ENCODE data around the gene TOMM70. TPM values are rescaled to one million over a fixed set of nuclear protein-coding genes. Genes with fewer than 3 reads are reported as not detected.

TOMM70 gene
- polyA plus RNA-seq, 4 donors: 16.2 to 72.0 (median 26.0) TPM

GRCh38 chr3:100437721-100438622 lies 37.1 kb upstream of the TOMM70 start:
- H3K4me3 ChIP-seq (ENCODE audit: low read depth in 1 of 3, low read length in 3 of 3): no peak overlapping the region
- FAIRE-seq: no peak
- DNase-seq: peak in 1 of 2 donors; percentile 49
- H3K36me3 ChIP-seq (ENCODE audit: control insufficient read depth in 3 of 3, insufficient read depth in 2 of 3, low read depth in 1 of 3, low read length in 3 of 3): no peaks in the 10 kb centered on the region
- H3K27ac ChIP-seq (ENCODE audit: low read depth in 1 of 3, low read length in 2 of 3): peak overlapping the region in 1 of 3 donors; percentile 33
- peaks cover 0 to 8% (median 0%) of the 10 kb centered on the region in 3 donors for H3K4me1 ChIP-seq (ENCODE audit: control insufficient read depth in 3 of 3, insufficient read depth in 2 of 3, low read depth in 1 of 3, low read length in 2 of 3)
- WGBS, 3 donors: 75 to 91% (median 85%) methylated on average over 3 of the region's 3 CpGs
- no peaks in the 10 kb centered on the region for H3K27me3 ChIP-seq (ENCODE audit: control insufficient read depth in 3 of 3, insufficient read depth in 3 of 3, low read length in 3 of 3)
- H3K9me3 ChIP-seq (ENCODE audit: control insufficient read depth in 2 of 2, insufficient read depth in 1 of 2, low read depth in 1 of 2, low read length in 1 of 2): no peaks in the 10 kb centered on the region

- Histone ChIP-seq H3K27ac (ENCODE audit: low read depth in 1 of 3, low read length in 2 of 3) (no peak overlapping the region), H3K36me3 (ENCODE audit: control insufficient read depth in 3 of 3, insufficient read depth in 2 of 3, low read depth in 1 of 3, low read length in 3 of 3) (no peaks in the 10 kb centered on the region), H3K27me3 (ENCODE audit: control insufficient read depth in 3 of 3, insufficient read depth in 3 of 3, low read length in 3 of 3) (no peaks in the 10 kb centered on the region), H3K4me3 (ENCODE audit: low read depth in 1 of 3, low read length in 3 of 3) (no peak overlapping the region), H3K9me3 (ENCODE audit: control insufficient read depth in 2 of 2, insufficient read depth in 1 of 2, low read depth in 1 of 2, low read length in 1 of 2) (no peaks in the 10 kb centered on the region), H3K4me1 (ENCODE audit: control insufficient read depth in 3 of 3, insufficient read depth in 2 of 3, low read depth in 1 of 3, low read length in 2 of 3) (peaks cover 0 to 8% (median 0%) of the 10 kb centered on the region in 3 donors)
- 94 to 99% (median 96%) methylated on average over 2 of the region's 2 CpGs for WGBS, 3 donors
- FAIRE-seq (no peak), DNase-seq (no peak)
These were observed 36.1 kb upstream of the TOMM70 start for GRCh38 chr3:100436951-100437350.

DNA sequence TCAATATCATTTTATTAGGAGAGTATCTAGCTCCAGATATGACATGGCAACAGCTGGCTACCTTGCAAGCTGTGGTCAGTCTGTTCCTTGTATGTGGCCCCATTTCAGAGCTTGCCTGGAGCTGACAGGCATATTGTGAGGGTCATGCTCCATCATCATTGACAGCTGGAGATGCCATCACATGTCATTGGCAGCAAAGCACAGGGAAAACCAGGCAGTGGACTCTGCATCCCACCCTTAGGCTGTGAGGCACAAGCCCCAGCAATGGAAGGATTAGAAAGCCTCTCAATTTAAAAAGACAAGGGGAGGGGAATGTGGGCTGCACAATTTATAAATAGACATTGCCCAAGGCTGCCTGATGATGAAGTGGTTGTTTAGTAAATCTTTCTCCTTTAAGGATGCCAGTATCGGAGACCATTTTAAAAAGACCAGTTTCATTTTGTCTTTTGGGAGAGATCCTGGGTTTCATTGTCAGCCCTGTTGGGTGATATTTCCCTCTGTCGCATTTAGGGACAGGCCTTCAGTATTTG lies 28.4 kb upstream of the TOMM70 start:
- Histone ChIP-seq H3K4me1 (ENCODE audit: control insufficient read depth in 3 of 3, insufficient read depth in 2 of 3, low read depth in 1 of 3, low read length in 2 of 3) (peaks cover 0 to 17% (median 0%) of the 10 kb centered on the region in 3 donors), H3K9me3 (ENCODE audit: control insufficient read depth in 2 of 2, insufficient read depth in 1 of 2, low read depth in 1 of 2, low read length in 1 of 2) (no peaks in the 10 kb centered on the region), H3K27me3 (ENCODE audit: control insufficient read depth in 3 of 3, insufficient read depth in 3 of 3, low read length in 3 of 3) (no peaks in the 10 kb centered on the region), H3K36me3 (ENCODE audit: control insufficient read depth in 3 of 3, insufficient read depth in 2 of 3, low read depth in 1 of 3, low read length in 3 of 3) (no peaks in the 10 kb centered on the region), H3K4me3 (ENCODE audit: low read depth in 1 of 3, low read length in 3 of 3) (no peak overlapping the region), H3K27ac (ENCODE audit: low read depth in 1 of 3, low read length in 2 of 3) (no peak overlapping the region)
- FAIRE-seq (no peak), DNase-seq (no peak)
- WGBS, 3 donors: 84 to 98% (median 90%) methylated on average over 2 of the region's 2 CpGs

GRCh38 chr3:100427699-100428098 lies 26.8 kb upstream of the TOMM70 start:
- no peaks in the 10 kb centered on the region for H3K9me3 ChIP-seq (ENCODE audit: control insufficient read depth in 2 of 2, insufficient read depth in 1 of 2, low read depth in 1 of 2, low read length in 1 of 2)
- H3K27ac ChIP-seq (ENCODE audit: low read depth in 1 of 3, low read length in 2 of 3): no peak overlapping the region
- H3K36me3 ChIP-seq (ENCODE audit: control insufficient read depth in 3 of 3, insufficient read depth in 2 of 3, low read depth in 1 of 3, low read length in 3 of 3): no peaks in the 10 kb centered on the region
- no peak for FAIRE-seq
- 15 to 37% (median 35%) methylated on average over 2 of the region's 2 CpGs for WGBS, 3 donors
- H3K4me1 ChIP-seq (ENCODE audit: control insufficient read depth in 3 of 3, insufficient read depth in 2 of 3, low read depth in 1 of 3, low read length in 2 of 3): peaks cover 0 to 21% (median 0%) of the 10 kb centered on the region in 3 donors
- H3K27me3 ChIP-seq (ENCODE audit: control insufficient read depth in 3 of 3, insufficient read depth in 3 of 3, low read length in 3 of 3): no peaks in the 10 kb centered on the region
- peak in 1 of 2 donors; percentile 25 for DNase-seq
- no peak overlapping the region for H3K4me3 ChIP-seq (ENCODE audit: low read depth in 1 of 3, low read length in 3 of 3)

- H3K27ac ChIP-seq (ENCODE audit: low read depth in 1 of 3, low read length in 2 of 3): no peak overlapping the region
- H3K36me3 ChIP-seq (ENCODE audit: control insufficient read depth in 3 of 3, insufficient read depth in 2 of 3, low read depth in 1 of 3, low read length in 3 of 3): no peaks in the 10 kb centered on the region
- peaks cover 0 to 21% (median 0%) of the 10 kb centered on the region in 3 donors for H3K4me1 ChIP-seq (ENCODE audit: control insufficient read depth in 3 of 3, insufficient read depth in 2 of 3, low read depth in 1 of 3, low read length in 2 of 3)
- FAIRE-seq: no peak
- peak; percentile 44 to 64 for DNase-seq
- WGBS, 3 donors: 12 to 48% (median 28%) methylated on average over 8 of the region's 8 CpGs
- no peaks in the 10 kb centered on the region for H3K9me3 ChIP-seq (ENCODE audit: control insufficient read depth in 2 of 2, insufficient read depth in 1 of 2, low read depth in 1 of 2, low read length in 1 of 2)
- H3K4me3 ChIP-seq (ENCODE audit: low read depth in 1 of 3, low read length in 3 of 3): no peak overlapping the region
- no peaks in the 10 kb centered on the region for H3K27me3 ChIP-seq (ENCODE audit: control insufficient read depth in 3 of 3, insufficient read depth in 3 of 3, low read length in 3 of 3)
These were observed 25.3 kb upstream of the TOMM70 start for GRCh38 chr3:100426067-100426682.

DNA sequence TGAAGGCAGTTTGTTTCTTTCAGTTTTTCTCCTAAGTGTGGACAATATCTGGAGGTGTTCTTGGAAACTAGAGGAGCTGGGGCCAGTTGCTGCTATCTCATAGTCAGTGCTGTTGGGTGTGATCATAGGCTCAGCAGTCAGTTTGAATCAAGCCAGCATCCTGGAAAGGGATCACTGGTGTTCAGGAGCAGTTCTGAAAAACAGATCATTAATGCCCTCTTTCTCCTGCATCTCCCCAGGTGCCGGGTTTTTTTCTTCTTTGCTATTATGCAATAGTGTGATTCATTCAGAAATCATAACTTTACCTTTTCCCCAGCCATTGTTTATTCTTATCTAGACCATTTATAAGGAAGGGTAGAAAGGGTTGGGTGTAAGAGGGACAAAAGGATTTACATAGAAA lies 24.4 kb upstream of the TOMM70 start:
- FAIRE-seq (no peak), DNase-seq (peak in 1 of 2 donors; percentile 25)
- no peaks in the 10 kb centered on the region for H3K9me3 ChIP-seq (ENCODE audit: control insufficient read depth in 2 of 2, insufficient read depth in 1 of 2, low read depth in 1 of 2, low read length in 1 of 2)
- WGBS, 3 donors: 0 to 50% (median 14%) methylated on average over 1 of the region's 1 CpG
- H3K27me3 ChIP-seq (ENCODE audit: control insufficient read depth in 3 of 3, insufficient read depth in 3 of 3, low read length in 3 of 3): no peaks in the 10 kb centered on the region
- no peak overlapping the region for H3K4me3 ChIP-seq (ENCODE audit: low read depth in 1 of 3, low read length in 3 of 3)
- no peaks in the 10 kb centered on the region for H3K36me3 ChIP-seq (ENCODE audit: control insufficient read depth in 3 of 3, insufficient read depth in 2 of 3, low read depth in 1 of 3, low read length in 3 of 3)
- H3K4me1 ChIP-seq (ENCODE audit: control insufficient read depth in 3 of 3, insufficient read depth in 2 of 3, low read depth in 1 of 3, low read length in 2 of 3): peaks cover 0 to 21% (median 0%) of the 10 kb centered on the region in 3 donors
- no peak overlapping the region for H3K27ac ChIP-seq (ENCODE audit: low read depth in 1 of 3, low read length in 2 of 3)

DNA sequence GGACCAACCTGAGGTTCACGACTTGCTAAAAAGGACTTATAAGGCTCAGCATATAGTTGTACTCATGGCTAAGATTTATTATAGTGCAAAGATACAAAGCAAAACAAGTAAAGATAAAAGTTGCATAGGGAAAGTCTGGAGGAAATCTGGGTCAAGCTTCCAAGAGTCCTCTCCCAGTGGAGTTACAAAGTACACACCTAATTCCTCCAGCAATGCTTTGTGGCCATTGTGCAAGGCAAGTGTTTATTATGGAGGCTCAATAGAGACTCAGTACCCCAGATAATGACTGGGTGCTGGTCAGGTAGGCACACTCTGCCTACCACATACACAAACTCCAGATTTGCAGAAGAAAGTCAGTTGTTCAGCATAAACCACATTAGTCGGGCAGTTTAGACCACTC lies 23.4 kb upstream of the TOMM70 start:
- Histone ChIP-seq H3K4me3 (ENCODE audit: low read depth in 1 of 3, low read length in 3 of 3) (no peak overlapping the region), H3K9me3 (ENCODE audit: control insufficient read depth in 2 of 2, insufficient read depth in 1 of 2, low read depth in 1 of 2, low read length in 1 of 2) (no peaks in the 10 kb centered on the region), H3K27ac (ENCODE audit: low read depth in 1 of 3, low read length in 2 of 3) (peak overlapping the region in 1 of 3 donors; percentile 46), H3K36me3 (ENCODE audit: control insufficient read depth in 3 of 3, insufficient read depth in 2 of 3, low read depth in 1 of 3, low read length in 3 of 3) (no peaks in the 10 kb centered on the region), H3K4me1 (ENCODE audit: control insufficient read depth in 3 of 3, insufficient read depth in 2 of 3, low read depth in 1 of 3, low read length in 2 of 3) (peaks cover 0 to 21% (median 0%) of the 10 kb centered on the region in 3 donors), H3K27me3 (ENCODE audit: control insufficient read depth in 3 of 3, insufficient read depth in 3 of 3, low read length in 3 of 3) (no peaks in the 10 kb centered on the region)
- FAIRE-seq: no peak
- peak; percentile 60 to 63 for DNase-seq
- WGBS, 3 donors: 81 to 93% (median 82%) methylated on average over 2 of the region's 2 CpGs

- Histone ChIP-seq H3K4me3 (ENCODE audit: low read depth in 1 of 3, low read length in 3 of 3) (no peak overlapping the region), H3K4me1 (ENCODE audit: control insufficient read depth in 3 of 3, insufficient read depth in 2 of 3, low read depth in 1 of 3, low read length in 2 of 3) (peaks cover 0 to 21% (median 0%) of the 10 kb centered on the region in 3 donors), H3K36me3 (ENCODE audit: control insufficient read depth in 3 of 3, insufficient read depth in 2 of 3, low read depth in 1 of 3, low read length in 3 of 3) (no peaks in the 10 kb centered on the region), H3K9me3 (ENCODE audit: control insufficient read depth in 2 of 2, insufficient read depth in 1 of 2, low read depth in 1 of 2, low read length in 1 of 2) (no peaks in the 10 kb centered on the region), H3K27me3 (ENCODE audit: control insufficient read depth in 3 of 3, insufficient read depth in 3 of 3, low read length in 3 of 3) (no peaks in the 10 kb centered on the region), H3K27ac (ENCODE audit: low read depth in 1 of 3, low read length in 2 of 3) (peak overlapping the region in 1 of 3 donors; percentile 46)
- WGBS, 3 donors: 91 to 97% (median 93%) methylated on average over 5 of the region's 5 CpGs
- no peak for FAIRE-seq
- DNase-seq: no peak
These were observed 22.7 kb upstream of the TOMM70 start for GRCh38 chr3:100423611-100424010.

Data from small intestine (tissue), 7 donors.